OCI-LY1 (cell line): Measurements from ENCODE around the gene SEMA3C.

Experiments
- EZH2 ChIP-seq: fragments of 200-600 bp; sonication (generic), shearing (Covaris generic); IDR thresholded peaks from 2 replicates; pipeline ENCODE4 v1.8.0; 2017; ENCODE audit warnings: borderline replicate concordance, mixed run types, mild to moderate bottlenecking, antibody characterized with exemption, low read length, moderate library complexity, mixed read lengths
- TF ChIP-seq, protein P1 (sequence below): fragments of 200-600 bp; sonication (generic), shearing (Covaris generic); IDR thresholded peaks from 2 replicates; pipeline ENCODE4 v1.5.1; 2017; ENCODE audit warnings: mild to moderate bottlenecking, antibody characterized with exemption, low read length, moderate library complexity, mixed read lengths

DNA sequence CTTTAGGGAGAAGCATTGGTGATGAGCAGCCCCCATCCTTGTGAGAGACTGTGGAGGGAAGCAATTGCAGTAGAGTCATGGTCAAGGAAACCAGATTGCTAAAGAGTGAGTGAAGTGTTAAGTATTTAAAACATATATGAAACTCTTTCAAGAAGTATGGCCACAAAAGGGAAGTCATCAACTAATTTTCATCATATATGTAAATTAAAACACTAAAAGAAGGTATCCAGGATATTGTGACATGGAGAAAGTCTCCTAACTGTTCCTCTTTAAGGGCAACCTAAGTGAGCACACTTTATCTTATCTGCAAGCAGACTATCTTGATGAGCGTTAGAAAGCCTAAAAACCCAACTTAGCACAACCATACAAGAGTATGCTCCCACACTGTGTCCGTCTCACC is 210.7 kb downstream of the SEMA3C start:
- TF ChIP-seq, protein P1, sequence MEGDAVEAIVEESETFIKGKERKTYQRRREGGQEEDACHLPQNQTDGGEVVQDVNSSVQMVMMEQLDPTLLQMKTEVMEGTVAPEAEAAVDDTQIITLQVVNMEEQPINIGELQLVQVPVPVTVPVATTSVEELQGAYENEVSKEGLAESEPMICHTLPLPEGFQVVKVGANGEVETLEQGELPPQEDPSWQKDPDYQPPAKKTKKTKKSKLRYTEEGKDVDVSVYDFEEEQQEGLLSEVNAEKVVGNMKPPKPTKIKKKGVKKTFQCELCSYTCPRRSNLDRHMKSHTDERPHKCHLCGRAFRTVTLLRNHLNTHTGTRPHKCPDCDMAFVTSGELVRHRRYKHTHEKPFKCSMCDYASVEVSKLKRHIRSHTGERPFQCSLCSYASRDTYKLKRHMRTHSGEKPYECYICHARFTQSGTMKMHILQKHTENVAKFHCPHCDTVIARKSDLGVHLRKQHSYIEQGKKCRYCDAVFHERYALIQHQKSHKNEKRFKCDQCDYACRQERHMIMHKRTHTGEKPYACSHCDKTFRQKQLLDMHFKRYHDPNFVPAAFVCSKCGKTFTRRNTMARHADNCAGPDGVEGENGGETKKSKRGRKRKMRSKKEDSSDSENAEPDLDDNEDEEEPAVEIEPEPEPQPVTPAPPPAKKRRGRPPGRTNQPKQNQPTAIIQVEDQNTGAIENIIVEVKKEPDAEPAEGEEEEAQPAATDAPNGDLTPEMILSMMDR: no peak
- TF ChIP-seq EZH2: no peak
